K562 treated with DMSO at 1 percent for 12 hours (cell line): ENCODE data around the gene EPGN. TPM values are rescaled to one million over a fixed set of nuclear protein-coding genes. Genes with fewer than 3 reads are reported as not detected.

ENCODE experiments used
- total RNA-seq: library from RNA; unstranded; fragments of 300-600 nt; gene quantifications from 2 replicates; pipeline ENCODE4 v1.2.3, GENCODE V29; 2022; ENCODE audit not compliant: insufficient read depth

The EPGN gene
- not detected in 2 replicates for total RNA-seq

GRCh38 chr4:74308215-74308614 lies at the start of gene EPGN:
TSS of gene EPGN (plus strand) at chr4:74308470. CDS start at chr4:74308534, 64 bp downstream.

GRCh38 chr4:74364652-74365491 lies 56.6 kb downstream of the EPGN start, which contains the start of gene EREG:
TSS of gene EREG (plus strand) at chr4:74365145. CDS start at chr4:74365309, 164 bp downstream.

Other genes starting within 250 kb of the EPGN start
- 8.9 and 14.5 TPM in 2 replicates for gene CXCL2, start 209.3 kb upstream of the EPGN start, total RNA-seq
- gene MTHFD2L, start 150.4 kb upstream of the EPGN start, total RNA-seq: 4.3 and 10.5 TPM in 2 replicates
- 0.27 and 0.78 TPM in 2 replicates for gene EREG, start 56.7 kb downstream of the EPGN start, total RNA-seq
- gene AREG, start 136.7 kb downstream of the EPGN start, total RNA-seq: 4.4 and 6.9 TPM in 2 replicates